SK-N-SH treated with all-trans-retinoic acid at 6 μM for 48 hours (cell line): ENCODE measurements around the gene RPLP2.

Experiments used
- ATAC-seq: fragments of 200-7000 bp; cut with Tn5 transposase; 3 replicates; pipeline ENCODE4 v1.9.1; 2020; ENCODE audit warnings: mild to moderate bottlenecking, moderate library complexity
- ARNTL ChIP-seq: fragments of 450-650 bp; formaldehyde crosslinking; IDR thresholded peaks from 2 replicates; pipeline ENCODE4 v1.5.0; 2020; ENCODE audit warnings: low read depth, mild to moderate bottlenecking, moderate library complexity, borderline replicate concordance
- CSDC2 ChIP-seq: fragments of 250-450 bp; sonication (Bioruptor Pico); IDR thresholded peaks from 2 replicates; pipeline ENCODE4 v1.5.0; 2020; ENCODE audit warnings: mild to moderate bottlenecking, moderate library complexity
- GLIS3 ChIP-seq: fragments of 250-450 bp; sonication (Bioruptor Pico); IDR thresholded peaks from 2 replicates; pipeline ENCODE4 v1.5.0; 2020; ENCODE audit warnings: mild to moderate bottlenecking, moderate library complexity
- ISL1 ChIP-seq: fragments of 250-450 bp; sonication (Bioruptor Pico); IDR thresholded peaks from 2 replicates; pipeline ENCODE4 v2.1.2; 2022; ENCODE audit warnings: mild to moderate bottlenecking, moderate library complexity
- OSR1 ChIP-seq: fragments of 250-450 bp; sonication (Bioruptor Pico); IDR thresholded peaks from 2 replicates; pipeline ENCODE4 v1.8.0; 2022; ENCODE audit warnings: moderate library complexity, mild to moderate bottlenecking, inconsistent platforms
- RARB ChIP-seq: fragments of 250-450 bp; sonication (Bioruptor Pico); IDR thresholded peaks from 2 replicates; pipeline ENCODE4 v1.8.0; 2021; ENCODE audit warnings: mild to moderate bottlenecking, moderate library complexity
- SNAI2 ChIP-seq: fragments of 250-450 bp; sonication (Bioruptor Pico); IDR thresholded peaks from 2 replicates; pipeline ENCODE4 v1.5.0; 2020; ENCODE audit warnings: mild to moderate bottlenecking, moderate library complexity
- TCF4 ChIP-seq: fragments of 250-450 bp; sonication (Bioruptor Pico); IDR thresholded peaks from 2 replicates; pipeline ENCODE4 v1.8.0; 2021; ENCODE audit warnings: mild to moderate bottlenecking, moderate library complexity, borderline replicate concordance
- TOX ChIP-seq: fragments of 250-450 bp; sonication (Bioruptor Pico); IDR thresholded peaks from 2 replicates; pipeline ENCODE4 v1.8.0; 2021; ENCODE audit warnings: mild to moderate bottlenecking, moderate library complexity, borderline replicate concordance
- ZC3H10 ChIP-seq: fragments of 250-450 bp; sonication (Bioruptor Pico); IDR thresholded peaks from 2 replicates; pipeline ENCODE4 v1.5.1; 2021; ENCODE audit warnings: mild to moderate bottlenecking, moderate library complexity
- ZFP3 ChIP-seq: fragments of 250-450 bp; sonication (Bioruptor Pico); IDR thresholded peaks from 2 replicates; pipeline ENCODE4 v1.5.0; 2020; ENCODE audit warnings: mild to moderate bottlenecking, moderate library complexity
- ZFP30 ChIP-seq: fragments of 450-650 bp; formaldehyde crosslinking; IDR thresholded peaks from 2 replicates; pipeline ENCODE4 v1.5.0; 2022; ENCODE audit warnings: mild to moderate bottlenecking, moderate library complexity
- ZNF565 ChIP-seq: fragments of 450-650 bp; formaldehyde crosslinking; conservative IDR thresholded peaks from 2 replicates; pipeline ENCODE4 v1.5.0; 2020; ENCODE audit warnings: low read depth, mild to moderate bottlenecking, moderate library complexity
- ZNF8 ChIP-seq: fragments of 450-650 bp; formaldehyde crosslinking; IDR thresholded peaks from 2 replicates; pipeline ENCODE4 v1.5.0; 2020; ENCODE audit warnings: mild to moderate bottlenecking, moderate library complexity
- TF ChIP-seq, protein P1 (sequence below): fragments of 250-450 bp; sonication (Bioruptor Pico); IDR thresholded peaks from 2 replicates; pipeline ENCODE4 v1.5.1; 2020; ENCODE audit warnings: low read depth, mild to moderate bottlenecking, moderate library complexity
- TF ChIP-seq, protein P2 (sequence below): fragments of 250-450 bp; sonication (Bioruptor Pico); IDR thresholded peaks from 2 replicates; pipeline ENCODE4 v1.8.0; 2021; ENCODE audit warnings: low read depth, mild to moderate bottlenecking, moderate library complexity, borderline replicate concordance
- TF ChIP-seq, protein P3 (sequence below): fragments of 250-450 bp; sonication (Bioruptor Pico); IDR thresholded peaks from 2 replicates; pipeline ENCODE4 v1.5.1; 2021; ENCODE audit warnings: mild to moderate bottlenecking, moderate library complexity
- TF ChIP-seq, protein P4 (sequence below): fragments of 250-450 bp; sonication (Bioruptor Pico); IDR thresholded peaks from 2 replicates; pipeline ENCODE4 v1.5.0; 2020; ENCODE audit warnings: mild to moderate bottlenecking, moderate library complexity

RPLP2 gene

DNA sequence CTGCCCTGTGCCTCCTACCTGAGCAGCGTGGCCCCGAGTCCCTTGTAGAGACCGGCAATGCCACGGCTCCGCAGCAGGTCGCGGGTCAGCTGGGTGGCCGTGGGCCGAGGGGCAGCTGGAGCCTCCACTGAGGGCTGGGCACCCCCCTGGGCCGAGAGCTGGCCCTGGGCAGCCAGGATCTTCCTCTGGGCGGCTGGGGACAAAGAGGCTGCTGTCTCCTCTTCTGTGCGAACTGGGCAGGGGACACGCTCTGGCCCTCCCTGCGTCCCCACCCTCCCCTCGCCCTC lies 17.3 kb upstream of the RPLP2 start:
- no peak for ATAC-seq
- TF ChIP-seq ZNF565 (no peak), ISL1 (CRISPR knock-in tag) (no peak), ZC3H10 (no peak), CSDC2 (no peak), ZFP30 (no peak), TCF4 (CRISPR knock-in tag) (no peak), ARNTL (CRISPR knock-in tag) (no peak), OSR1 (CRISPR knock-in tag) (no peak)
- TF ChIP-seq, protein P1, sequence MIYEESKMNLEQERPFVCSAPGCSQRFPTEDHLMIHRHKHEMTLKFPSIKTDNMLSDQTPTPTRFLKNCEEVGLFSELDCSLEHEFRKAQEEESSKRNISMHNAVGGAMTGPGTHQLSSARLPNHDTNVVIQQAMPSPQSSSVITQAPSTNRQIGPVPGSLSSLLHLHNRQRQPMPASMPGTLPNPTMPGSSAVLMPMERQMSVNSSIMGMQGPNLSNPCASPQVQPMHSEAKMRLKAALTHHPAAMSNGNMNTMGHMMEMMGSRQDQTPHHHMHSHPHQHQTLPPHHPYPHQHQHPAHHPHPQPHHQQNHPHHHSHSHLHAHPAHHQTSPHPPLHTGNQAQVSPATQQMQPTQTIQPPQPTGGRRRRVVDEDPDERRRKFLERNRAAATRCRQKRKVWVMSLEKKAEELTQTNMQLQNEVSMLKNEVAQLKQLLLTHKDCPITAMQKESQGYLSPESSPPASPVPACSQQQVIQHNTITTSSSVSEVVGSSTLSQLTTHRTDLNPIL (CRISPR knock-in tag): no peak
- TF ChIP-seq, protein P2, sequence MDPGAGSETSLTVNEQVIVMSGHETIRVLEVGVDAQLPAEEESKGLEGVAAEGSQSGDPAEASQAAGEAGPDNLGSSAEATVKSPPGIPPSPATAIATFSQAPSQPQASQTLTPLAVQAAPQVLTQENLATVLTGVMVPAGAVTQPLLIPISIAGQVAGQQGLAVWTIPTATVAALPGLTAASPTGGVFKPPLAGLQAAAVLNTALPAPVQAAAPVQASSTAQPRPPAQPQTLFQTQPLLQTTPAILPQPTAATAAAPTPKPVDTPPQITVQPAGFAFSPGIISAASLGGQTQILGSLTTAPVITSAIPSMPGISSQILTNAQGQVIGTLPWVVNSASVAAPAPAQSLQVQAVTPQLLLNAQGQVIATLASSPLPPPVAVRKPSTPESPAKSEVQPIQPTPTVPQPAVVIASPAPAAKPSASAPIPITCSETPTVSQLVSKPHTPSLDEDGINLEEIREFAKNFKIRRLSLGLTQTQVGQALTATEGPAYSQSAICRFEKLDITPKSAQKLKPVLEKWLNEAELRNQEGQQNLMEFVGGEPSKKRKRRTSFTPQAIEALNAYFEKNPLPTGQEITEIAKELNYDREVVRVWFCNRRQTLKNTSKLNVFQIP (CRISPR knock-in tag): no peak
- TF ChIP-seq, protein P3, sequence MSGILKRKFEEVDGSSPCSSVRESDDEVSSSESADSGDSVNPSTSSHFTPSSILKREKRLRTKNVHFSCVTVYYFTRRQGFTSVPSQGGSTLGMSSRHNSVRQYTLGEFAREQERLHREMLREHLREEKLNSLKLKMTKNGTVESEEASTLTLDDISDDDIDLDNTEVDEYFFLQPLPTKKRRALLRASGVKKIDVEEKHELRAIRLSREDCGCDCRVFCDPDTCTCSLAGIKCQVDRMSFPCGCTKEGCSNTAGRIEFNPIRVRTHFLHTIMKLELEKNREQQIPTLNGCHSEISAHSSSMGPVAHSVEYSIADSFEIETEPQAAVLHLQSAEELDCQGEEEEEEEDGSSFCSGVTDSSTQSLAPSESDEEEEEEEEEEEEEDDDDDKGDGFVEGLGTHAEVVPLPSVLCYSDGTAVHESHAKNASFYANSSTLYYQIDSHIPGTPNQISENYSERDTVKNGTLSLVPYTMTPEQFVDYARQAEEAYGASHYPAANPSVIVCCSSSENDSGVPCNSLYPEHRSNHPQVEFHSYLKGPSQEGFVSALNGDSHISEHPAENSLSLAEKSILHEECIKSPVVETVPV: no peak

DNA sequence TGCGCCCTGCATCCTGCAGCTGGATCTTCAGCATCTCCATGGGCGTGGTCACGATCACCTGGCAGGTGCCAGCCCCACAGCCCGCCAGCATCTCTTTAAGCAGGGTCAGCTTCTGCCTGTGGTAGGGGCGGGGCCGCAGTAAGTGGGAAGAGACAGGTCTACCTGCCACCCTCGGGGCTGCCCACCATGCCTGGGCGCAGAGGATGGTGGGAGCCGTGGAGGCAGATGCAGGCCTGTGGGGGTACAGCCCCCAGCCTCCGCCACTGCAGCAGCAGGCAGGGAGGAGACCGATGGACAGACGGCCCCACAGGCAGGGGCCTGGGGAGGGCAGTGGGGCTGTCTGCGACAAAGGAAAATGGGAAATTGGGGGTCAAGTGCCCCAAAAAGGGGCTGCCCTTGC lies 16.9 kb upstream of the RPLP2 start:
- TF ChIP-seq TOX (CRISPR knock-in tag): no peak
- TF ChIP-seq, protein P3: no peak
- no peak for TF ChIP-seq RARB (CRISPR knock-in tag)
- TF ChIP-seq GLIS3 (CRISPR knock-in tag): no peak
- TF ChIP-seq, protein P4, sequence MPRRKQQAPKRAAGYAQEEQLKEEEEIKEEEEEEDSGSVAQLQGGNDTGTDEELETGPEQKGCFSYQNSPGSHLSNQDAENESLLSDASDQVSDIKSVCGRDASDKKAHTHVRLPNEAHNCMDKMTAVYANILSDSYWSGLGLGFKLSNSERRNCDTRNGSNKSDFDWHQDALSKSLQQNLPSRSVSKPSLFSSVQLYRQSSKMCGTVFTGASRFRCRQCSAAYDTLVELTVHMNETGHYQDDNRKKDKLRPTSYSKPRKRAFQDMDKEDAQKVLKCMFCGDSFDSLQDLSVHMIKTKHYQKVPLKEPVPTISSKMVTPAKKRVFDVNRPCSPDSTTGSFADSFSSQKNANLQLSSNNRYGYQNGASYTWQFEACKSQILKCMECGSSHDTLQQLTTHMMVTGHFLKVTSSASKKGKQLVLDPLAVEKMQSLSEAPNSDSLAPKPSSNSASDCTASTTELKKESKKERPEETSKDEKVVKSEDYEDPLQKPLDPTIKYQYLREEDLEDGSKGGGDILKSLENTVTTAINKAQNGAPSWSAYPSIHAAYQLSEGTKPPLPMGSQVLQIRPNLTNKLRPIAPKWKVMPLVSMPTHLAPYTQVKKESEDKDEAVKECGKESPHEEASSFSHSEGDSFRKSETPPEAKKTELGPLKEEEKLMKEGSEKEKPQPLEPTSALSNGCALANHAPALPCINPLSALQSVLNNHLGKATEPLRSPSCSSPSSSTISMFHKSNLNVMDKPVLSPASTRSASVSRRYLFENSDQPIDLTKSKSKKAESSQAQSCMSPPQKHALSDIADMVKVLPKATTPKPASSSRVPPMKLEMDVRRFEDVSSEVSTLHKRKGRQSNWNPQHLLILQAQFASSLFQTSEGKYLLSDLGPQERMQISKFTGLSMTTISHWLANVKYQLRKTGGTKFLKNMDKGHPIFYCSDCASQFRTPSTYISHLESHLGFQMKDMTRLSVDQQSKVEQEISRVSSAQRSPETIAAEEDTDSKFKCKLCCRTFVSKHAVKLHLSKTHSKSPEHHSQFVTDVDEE: no peak
- ATAC-seq: no peak

DNA sequence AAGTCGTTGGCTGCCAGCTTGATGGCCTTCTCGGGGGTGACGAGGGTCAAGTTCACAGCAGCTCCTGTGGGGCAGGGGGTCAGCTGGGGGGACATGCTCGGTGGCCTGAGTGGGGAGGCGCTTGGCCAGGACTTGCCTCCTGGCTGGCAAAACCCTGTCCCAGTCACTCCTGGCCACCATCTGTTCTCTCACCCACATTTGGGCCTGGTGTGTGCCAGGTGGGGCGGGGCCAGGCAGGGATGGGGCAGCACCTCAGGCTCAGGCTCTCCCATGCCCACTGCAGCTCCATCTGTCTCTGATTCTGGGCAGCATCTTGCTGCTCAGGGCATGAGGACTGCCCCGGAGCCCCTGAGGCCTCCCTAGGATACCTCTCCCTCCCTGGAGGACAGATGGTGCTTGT lies 16.2 kb upstream of the RPLP2 start:
- TF ChIP-seq ZFP3 (CRISPR knock-in tag): no peak
- TF ChIP-seq, protein P2 (CRISPR knock-in tag): no peak
- ATAC-seq: no peak

DNA sequence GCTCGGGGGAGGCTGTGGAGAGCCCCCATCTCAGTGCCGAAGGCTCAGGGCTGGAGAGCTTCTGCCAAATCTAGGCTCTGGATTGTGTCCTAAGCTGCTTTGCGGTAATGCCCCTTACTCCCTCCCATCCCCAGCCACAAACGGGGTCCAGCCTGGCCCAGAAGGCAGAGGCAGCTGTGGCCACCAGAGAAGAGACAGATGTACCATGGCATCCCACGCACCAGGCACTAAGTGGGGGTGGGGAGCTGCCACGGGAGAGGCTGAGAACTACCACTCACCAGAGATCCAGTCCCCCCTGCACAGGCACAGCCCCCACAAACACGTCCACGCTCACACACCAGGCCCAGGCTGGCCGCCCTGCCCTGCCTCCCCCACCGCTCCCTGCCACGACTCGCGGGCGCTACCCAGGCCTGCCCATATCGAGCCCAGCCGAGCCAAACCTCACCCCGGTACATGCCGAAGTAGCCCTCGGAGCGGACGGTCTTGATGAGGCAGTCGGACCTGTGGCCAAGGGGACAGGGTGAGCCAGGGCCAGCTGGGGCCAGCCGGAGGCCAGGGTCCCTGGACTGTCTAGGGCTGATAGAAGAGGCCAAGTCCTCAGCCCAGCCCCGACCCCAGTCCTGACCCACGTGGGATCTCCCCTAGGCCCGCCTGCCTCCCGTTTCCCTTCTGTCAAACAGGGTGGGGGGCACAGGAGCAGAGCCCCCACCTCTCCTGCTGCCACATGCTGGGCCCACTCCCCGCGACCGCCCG lies 15.6 kb upstream of the RPLP2 start:
- no peak for ATAC-seq
- TF ChIP-seq, protein P1 (CRISPR knock-in tag): no peak
- TF ChIP-seq, protein P4: no peak
- TF ChIP-seq, protein P3: no peak
- TF ChIP-seq GLIS3 (CRISPR knock-in tag): no peak
- no peak for TF ChIP-seq ZNF8 (CRISPR knock-in tag)
- TF ChIP-seq ZNF565: no peak
- no peak for TF ChIP-seq ARNTL (CRISPR knock-in tag)
- no peak for TF ChIP-seq CSDC2
- no peak for TF ChIP-seq SNAI2 (CRISPR knock-in tag)
- no peak for TF ChIP-seq ZC3H10
- TF ChIP-seq OSR1 (CRISPR knock-in tag): no peak
